Measurements from ENCODE around the gene MBTD1.

The MBTD1 gene

DNA sequence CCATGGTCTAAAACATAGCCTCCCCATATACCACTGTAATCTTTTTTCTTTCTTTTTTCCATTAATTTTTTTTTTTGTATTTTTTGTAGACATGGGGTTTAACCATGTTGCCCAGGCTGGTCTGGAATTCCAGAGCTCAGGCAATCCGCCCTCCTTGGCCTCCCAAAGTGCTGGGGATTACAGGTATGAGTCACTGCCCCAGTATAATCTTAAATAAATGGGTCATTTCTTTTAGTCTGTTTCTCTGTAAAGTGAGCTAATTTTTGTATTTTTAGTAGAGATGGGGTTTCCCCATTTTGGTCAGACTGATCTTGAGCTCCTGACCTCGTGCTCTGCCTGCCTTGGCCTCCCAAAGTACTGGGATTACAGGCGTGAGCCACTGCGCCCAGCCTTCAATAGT, 112.2 kb downstream of the MBTD1 start:
- DNase-seq (ENCODE audit: low read depth), result no peak

- DNase-seq (ENCODE audit: low read depth), result no peak
Observed at GRCh38 chr17:51144266-51145022, 115.4 kb downstream of the MBTD1 start.

- DNase-seq (ENCODE audit: low read depth), result no peak
Observed at GRCh38 chr17:51142597-51142996, 117.3 kb downstream of the MBTD1 start.

DNA sequence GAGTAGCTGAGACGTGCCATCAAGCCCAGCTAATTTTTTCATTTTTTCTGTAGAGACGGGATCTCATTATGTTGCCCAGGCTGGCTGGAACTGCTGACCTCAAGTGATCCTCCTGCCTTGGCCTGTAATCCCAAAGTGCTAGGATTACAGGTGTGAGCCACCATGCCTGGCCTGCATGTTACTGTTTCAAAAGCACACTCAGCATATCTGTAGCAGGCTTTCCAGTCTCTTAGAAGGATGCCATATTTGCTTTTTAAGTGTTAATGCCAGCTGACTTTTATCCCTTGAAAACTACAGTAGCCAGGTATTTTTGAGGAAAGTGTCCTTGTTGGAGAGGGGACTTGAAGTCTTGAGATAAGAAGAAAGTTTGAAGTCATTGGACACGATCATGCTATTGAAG, 123.9 kb downstream of the MBTD1 start:
- no peak for DNase-seq (ENCODE audit: low read depth)

DNA sequence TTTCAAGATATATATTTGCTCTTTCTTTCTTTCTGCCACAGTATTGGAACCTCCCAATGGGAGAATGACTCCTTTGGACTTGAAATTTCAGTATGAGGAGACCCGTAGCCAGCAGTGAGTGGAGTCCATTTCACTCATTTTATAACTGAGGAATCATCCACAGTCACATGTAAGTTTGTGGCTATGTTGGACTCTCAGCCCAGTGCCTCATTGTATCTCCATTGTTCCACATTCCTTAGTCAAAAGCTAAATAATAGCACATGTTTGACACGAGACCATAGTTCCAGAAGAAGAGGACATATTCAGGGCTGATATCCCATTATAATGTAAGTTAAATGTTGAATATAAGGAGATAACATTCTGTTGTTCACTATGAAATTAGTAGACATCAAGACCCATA, 126.5 kb downstream of the MBTD1 start:
- no peak for DNase-seq (ENCODE audit: low read depth)

DNA sequence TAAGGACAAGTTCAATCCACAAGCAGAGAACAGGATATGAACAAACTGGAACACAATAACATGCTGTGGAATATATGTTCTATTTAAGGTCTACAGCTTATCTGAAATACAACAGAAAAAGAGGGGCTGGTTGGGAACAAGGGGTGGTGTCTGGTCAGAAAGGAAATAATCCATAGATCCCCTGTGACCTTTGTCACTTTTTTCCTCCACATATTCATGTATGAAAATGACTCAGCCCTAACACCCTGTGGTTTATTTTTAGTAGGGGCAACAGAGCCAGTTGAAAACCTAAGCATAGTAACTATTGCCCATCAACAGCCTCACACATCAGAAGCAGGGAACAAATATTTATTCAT, 126.9 kb downstream of the MBTD1 start:
- no peak for DNase-seq (ENCODE audit: low read depth)

DNA sequence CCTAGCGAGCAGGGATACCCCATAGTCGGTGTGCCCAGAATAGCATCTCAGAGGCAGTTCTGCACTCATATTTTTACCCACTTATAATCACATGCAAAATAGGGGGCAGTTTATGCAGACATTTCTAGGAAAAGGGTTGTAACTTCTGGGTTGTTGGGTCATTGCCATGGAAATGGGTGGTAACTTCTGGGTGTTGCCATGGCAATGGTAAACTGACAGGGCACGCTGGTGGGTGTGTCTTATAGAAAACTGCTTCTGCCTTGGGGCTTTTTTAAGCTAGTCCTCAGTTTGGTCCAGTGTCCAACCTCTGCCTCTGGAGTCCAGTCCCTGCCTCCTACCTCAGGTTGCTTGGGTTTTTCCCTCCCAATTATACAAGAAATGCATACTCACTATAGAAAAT, 131.8 kb downstream of the MBTD1 start:
- no peak for DNase-seq (ENCODE audit: low read depth)

Measured in GM04504 (cell line).